ENCODE data around the gene CRYGN. TPM values are rescaled to one million over a fixed set of nuclear protein-coding genes. Genes with fewer than 3 reads are reported as not detected.

The CRYGN gene
- total and polyA plus RNA-seq, 2 experiments from 2014 or later, result 0.24 TPM; not detected in 1

- H4K20me1 ChIP-seq (ENCODE audit: insufficient read depth, poor library complexity, severe bottlenecking), result no peaks in the 10 kb centered on the region
- no peaks in the 10 kb centered on the region for H3K9me2 ChIP-seq (replicated peaks; ENCODE audit: insufficient read depth)
- no peak overlapping the region for H3K27ac ChIP-seq
- no peak for TF ChIP-seq EZH2phosphoT487 (IDR thresholded peaks at IDR 0.05; ENCODE audit: low read depth, severe bottlenecking, unreplicated experiment)
- TF ChIP-seq, protein P1, sequence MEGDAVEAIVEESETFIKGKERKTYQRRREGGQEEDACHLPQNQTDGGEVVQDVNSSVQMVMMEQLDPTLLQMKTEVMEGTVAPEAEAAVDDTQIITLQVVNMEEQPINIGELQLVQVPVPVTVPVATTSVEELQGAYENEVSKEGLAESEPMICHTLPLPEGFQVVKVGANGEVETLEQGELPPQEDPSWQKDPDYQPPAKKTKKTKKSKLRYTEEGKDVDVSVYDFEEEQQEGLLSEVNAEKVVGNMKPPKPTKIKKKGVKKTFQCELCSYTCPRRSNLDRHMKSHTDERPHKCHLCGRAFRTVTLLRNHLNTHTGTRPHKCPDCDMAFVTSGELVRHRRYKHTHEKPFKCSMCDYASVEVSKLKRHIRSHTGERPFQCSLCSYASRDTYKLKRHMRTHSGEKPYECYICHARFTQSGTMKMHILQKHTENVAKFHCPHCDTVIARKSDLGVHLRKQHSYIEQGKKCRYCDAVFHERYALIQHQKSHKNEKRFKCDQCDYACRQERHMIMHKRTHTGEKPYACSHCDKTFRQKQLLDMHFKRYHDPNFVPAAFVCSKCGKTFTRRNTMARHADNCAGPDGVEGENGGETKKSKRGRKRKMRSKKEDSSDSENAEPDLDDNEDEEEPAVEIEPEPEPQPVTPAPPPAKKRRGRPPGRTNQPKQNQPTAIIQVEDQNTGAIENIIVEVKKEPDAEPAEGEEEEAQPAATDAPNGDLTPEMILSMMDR (IDR thresholded peaks at IDR 0.05; ENCODE audit: poor library complexity), result no peak
- no peak for TF ChIP-seq EZH2 (IDR thresholded peaks at IDR 0.05; ENCODE audit: borderline replicate concordance)
- no peaks in the 10 kb centered on the region for H3K9me3 ChIP-seq (ENCODE audit: low read depth)
- no peak overlapping the region for H2AFZ ChIP-seq
- H3K4me2 ChIP-seq, result no peak overlapping the region
- WGBS (ENCODE audit: low lambda C conversion rate, missing lambda C conversion rate), result 87% methylated on average over 31 of the region's 31 CpGs
- H3K79me2 ChIP-seq, result no peaks in the 10 kb centered on the region
- H3K4me1 ChIP-seq (ENCODE audit: insufficient read depth), result no peaks in the 10 kb centered on the region
- H3K27me3 ChIP-seq, result no peaks in the 10 kb centered on the region
- H3K4me3 ChIP-seq, result no peak overlapping the region
- no peak for DNase-seq (ENCODE audit: low spot score)
- H3K36me3 ChIP-seq (replicated peaks; ENCODE audit: insufficient read depth, low read depth), result no peaks in the 10 kb centered on the region
Measured at GRCh38 chr7:151393031-151393977, 46.6 kb downstream of the CRYGN start.

DNA sequence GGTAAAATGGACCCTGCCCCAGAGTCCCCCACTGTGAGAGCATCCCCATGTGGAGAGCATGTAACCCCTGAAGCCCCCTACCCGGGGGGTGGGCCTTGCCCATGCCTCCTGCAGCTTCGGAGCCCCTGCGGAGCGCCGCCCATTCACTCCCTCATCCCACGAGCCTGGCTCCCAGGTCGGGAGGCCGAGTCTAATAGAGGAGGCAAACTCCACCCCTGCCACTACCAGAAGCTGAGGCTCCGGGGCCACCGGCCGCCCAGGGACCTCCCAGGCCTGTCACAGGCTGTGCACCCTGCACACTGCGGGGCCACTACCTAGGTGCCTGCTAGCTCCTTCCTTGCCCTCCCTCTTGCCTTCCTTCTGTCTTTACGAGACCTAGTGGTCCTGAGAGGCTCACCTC is 47.5 kb downstream of the CRYGN start:
- Histone ChIP-seq H3K9me2 (replicated peaks; ENCODE audit: insufficient read depth) (no peaks in the 10 kb centered on the region), H3K4me2 (no peak overlapping the region), H3K27me3 (no peaks in the 10 kb centered on the region), H3K4me3 (no peak overlapping the region), H3K9me3 (ENCODE audit: low read depth) (no peaks in the 10 kb centered on the region), H3K4me1 (ENCODE audit: insufficient read depth) (no peaks in the 10 kb centered on the region), H2AFZ (no peak overlapping the region), H4K20me1 (ENCODE audit: insufficient read depth, poor library complexity, severe bottlenecking) (no peaks in the 10 kb centered on the region), H3K79me2 (no peaks in the 10 kb centered on the region), H3K36me3 (replicated peaks; ENCODE audit: insufficient read depth, low read depth) (no peaks in the 10 kb centered on the region), H3K27ac (no peak overlapping the region)
- TF ChIP-seq EZH2phosphoT487 (IDR thresholded peaks at IDR 0.05; ENCODE audit: low read depth, severe bottlenecking, unreplicated experiment) (no peak), EZH2 (IDR thresholded peaks at IDR 0.05; ENCODE audit: borderline replicate concordance) (no peak)
- TF ChIP-seq, protein P1 (IDR thresholded peaks at IDR 0.05; ENCODE audit: poor library complexity), result no peak
- WGBS (ENCODE audit: low lambda C conversion rate, missing lambda C conversion rate), result 93% methylated on average over 10 of the region's 13 CpGs
- DNase-seq (ENCODE audit: low spot score), result no peak

GRCh38 chr7:151392002-151392401 is 47.9 kb downstream of the CRYGN start:
- no peaks in the 10 kb centered on the region for H3K36me3 ChIP-seq (replicated peaks; ENCODE audit: insufficient read depth, low read depth)
- H3K79me2 ChIP-seq, result no peaks in the 10 kb centered on the region
- no peaks in the 10 kb centered on the region for H3K9me3 ChIP-seq (ENCODE audit: low read depth)
- no peak for TF ChIP-seq EZH2phosphoT487 (IDR thresholded peaks at IDR 0.05; ENCODE audit: low read depth, severe bottlenecking, unreplicated experiment)
- TF ChIP-seq, protein P1 (IDR thresholded peaks at IDR 0.05; ENCODE audit: poor library complexity), result no peak
- TF ChIP-seq EZH2 (IDR thresholded peaks at IDR 0.05; ENCODE audit: borderline replicate concordance), result no peak
- no peaks in the 10 kb centered on the region for H4K20me1 ChIP-seq (ENCODE audit: insufficient read depth, poor library complexity, severe bottlenecking)
- H3K4me2 ChIP-seq, result no peak overlapping the region
- no peaks in the 10 kb centered on the region for H3K4me1 ChIP-seq (ENCODE audit: insufficient read depth)
- no peak overlapping the region for H2AFZ ChIP-seq
- H3K27me3 ChIP-seq, result no peaks in the 10 kb centered on the region
- no peak overlapping the region for H3K4me3 ChIP-seq
- no peak for DNase-seq (ENCODE audit: low spot score)
- H3K27ac ChIP-seq, result no peak overlapping the region
- 94% methylated on average over 6 of the region's 8 CpGs for WGBS (ENCODE audit: low lambda C conversion rate, missing lambda C conversion rate)
- H3K9me2 ChIP-seq (replicated peaks; ENCODE audit: insufficient read depth), result no peaks in the 10 kb centered on the region

All from hepatocyte (in vitro differentiated cells).